HG03175 (cell line): ENCODE data around the gene CERS4.
"Not testable (repeated sequence)": the region's sequence is repeated elsewhere in the genome, so short reads cannot be mapped to it uniquely, and the experiment has no call there.

ENCODE experiments used
- ATAC-seq: cut with Tn5 transposase; IDR thresholded peaks from one replicate; pipeline ENCODE4 v1.9.1; 2021; ENCODE audit warnings: mild to moderate bottlenecking, moderate library complexity; ENCODE audit not compliant: unreplicated experiment

Gene CERS4

DNA sequence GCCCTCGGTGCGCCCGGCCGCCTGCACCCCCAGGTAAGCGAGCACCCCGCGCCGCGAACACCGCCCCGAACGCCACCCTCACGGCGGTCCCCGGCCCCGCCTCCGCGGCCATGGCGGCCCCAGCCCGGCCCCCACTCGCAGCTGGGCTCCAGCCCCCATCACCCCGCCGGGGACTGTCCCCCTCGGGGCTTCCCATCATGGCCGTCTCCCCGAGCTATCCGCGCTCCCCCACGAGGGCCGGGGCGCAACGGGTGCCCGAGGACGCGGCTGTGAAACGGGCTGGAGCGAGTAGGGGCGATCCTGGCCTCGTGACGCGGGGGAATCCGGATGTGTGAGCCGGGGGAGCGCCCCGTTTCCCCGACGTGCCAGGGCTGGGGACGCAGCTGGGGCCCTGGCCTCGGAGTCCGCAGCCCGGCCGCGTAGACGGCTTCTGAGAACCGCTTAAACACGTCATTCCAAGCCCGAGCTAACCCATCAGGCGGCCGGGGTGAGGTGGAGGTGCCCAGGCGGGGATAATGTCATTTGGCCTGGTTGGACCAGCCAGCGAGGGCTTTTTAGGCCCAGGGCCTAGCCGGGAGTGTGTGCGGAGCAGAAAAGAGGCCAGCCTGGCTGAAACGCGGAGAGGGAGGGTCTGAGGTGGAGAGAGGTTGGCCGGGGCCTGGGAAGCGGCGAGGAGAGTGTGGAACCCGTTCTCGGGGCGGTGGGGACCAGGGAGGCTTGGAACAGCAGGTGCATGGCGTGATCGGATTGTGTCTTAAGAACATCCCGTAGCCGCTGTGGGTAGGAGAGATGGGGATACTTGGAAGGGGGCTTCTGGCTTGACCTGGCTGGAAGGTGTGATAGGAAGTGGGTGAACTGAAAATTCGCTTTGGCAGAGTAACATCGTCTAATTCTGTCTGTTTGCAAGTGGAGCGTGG is 550 bp downstream of the CERS4 start:
- ATAC-seq = peak; percentile 62

DNA sequence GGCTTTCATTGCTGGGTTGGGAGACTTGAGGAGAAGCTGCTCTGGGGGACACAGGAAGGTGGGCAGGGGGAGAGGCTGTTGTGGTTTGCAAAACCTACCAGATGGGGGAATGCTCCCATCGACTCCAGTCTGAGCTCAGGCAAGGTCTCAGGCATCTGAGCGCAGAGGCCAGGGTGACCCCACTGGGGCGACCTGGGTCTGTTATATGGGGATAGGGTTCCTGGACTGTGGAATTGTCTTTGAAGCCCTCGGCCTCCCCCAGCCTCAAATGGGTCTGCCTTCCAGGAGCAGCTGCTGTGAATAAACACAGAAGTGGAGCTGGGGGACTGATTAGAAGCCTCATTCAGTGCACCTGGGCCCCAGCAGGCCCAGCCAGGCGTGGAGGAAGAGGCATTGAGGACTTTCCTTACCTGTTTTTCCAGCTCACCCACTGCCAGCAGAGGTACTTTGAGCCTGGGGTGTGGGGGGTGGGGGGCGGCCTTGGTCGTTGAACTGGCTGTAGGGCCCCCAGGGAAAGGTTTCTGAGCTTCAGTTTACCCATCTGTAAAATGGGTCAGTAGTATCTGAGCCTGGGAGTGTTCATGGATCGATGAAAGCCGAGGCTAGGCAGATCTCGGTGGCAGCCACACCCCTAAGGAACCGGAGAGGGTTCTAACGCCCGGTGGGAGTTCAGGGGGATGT is 1.4 kb downstream of the CERS4 start:
- ATAC-seq = no peak

GRCh38 chr19:8212212-8212611 is 3.0 kb downstream of the CERS4 start:
- ATAC-seq = no peak

- ATAC-seq = no peak
Observed at GRCh38 chr19:8212916-8213315, 3.7 kb downstream of the CERS4 start.

DNA sequence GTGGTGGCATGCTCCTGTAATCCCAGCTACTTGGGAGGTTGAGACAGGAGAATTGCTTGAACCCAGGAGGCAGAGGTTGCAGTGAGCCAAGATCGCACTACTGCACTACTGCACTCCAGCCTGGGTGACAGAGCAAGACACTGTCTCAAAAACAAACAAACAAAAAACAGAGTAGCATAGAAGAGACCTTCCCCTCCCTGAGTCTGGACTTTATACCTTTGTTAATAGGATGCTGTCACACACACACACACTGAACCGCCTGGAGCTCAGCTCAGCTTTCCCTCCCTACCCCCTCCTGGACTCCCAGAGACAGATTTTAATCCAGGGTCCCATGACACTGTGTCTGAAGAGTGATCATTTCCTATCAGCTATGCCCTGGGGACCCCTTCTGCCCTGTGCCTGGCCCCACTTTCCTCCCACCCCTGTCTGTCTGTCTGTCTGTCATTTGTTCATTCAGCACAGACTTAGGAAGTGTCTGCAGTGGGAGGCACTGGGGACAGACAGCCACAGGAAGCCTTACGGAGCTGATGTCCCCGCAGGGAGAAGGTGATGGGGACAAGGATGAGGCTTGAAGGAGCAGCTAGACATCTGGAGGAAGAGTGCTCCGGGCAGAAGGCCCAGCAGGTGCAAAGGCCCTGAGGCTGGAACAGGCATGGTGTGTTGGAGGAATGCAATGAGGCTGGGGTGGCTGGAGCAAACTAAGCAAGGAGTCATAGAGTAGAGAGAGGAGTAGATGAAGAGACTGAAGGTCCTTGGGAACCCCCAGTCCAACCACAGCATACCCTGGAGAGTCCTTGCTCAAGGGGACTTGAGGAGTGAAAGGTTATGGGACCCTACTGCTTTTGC is 4.9 kb downstream of the CERS4 start:
- ATAC-seq = no peak

- no peak for ATAC-seq
Observed at GRCh38 chr19:8214802-8215201, 5.6 kb downstream of the CERS4 start.

- no peak for ATAC-seq
Observed at GRCh38 chr19:8215783-8216182, 6.6 kb downstream of the CERS4 start.

GRCh38 chr19:8216357-8216756 is 7.2 kb downstream of the CERS4 start:
- no peak for ATAC-seq

DNA sequence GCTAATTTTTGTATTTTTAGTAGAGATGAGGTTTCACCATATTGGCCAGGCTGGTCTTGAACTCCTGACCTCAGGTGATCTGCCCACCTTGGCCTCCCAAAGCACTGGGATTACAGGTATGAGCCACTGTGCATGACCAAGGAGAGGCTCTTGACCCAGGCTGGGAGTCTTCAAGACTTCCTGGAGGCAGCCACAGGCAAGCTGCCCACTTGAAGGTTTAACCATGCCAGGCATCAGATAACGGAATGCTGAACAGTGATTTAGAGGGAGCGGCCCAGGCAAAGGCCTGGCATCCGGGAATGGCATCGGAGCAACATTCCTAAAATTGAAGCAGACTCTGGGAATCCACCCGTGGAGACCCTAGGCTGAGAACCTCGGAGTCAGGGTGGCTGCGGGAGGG is 9.0 kb downstream of the CERS4 start:
- ATAC-seq = not testable (repeated sequence)

GRCh38 chr19:8220481-8220880 is 11.3 kb downstream of the CERS4 start:
- no peak for ATAC-seq

DNA sequence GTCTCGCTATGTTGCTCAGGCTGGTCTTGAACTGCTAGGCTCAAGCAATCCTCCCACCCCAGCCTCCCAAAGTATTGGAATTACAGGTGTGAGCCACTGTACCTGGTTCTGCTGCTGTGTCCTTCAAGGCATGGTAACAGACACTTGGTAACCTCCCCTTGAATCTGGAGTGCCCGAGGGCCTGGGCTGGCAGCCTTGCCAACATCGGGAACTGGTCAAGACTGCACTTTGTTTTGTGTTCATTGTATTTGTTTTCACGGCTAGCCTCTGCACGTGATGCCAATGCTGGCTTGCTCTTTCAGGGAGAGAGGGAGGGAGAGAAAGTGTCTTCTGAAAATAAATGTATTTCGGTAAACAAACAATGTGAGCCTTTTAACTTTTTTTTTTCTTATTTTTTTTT is 12.0 kb downstream of the CERS4 start:
- ATAC-seq = no peak

DNA sequence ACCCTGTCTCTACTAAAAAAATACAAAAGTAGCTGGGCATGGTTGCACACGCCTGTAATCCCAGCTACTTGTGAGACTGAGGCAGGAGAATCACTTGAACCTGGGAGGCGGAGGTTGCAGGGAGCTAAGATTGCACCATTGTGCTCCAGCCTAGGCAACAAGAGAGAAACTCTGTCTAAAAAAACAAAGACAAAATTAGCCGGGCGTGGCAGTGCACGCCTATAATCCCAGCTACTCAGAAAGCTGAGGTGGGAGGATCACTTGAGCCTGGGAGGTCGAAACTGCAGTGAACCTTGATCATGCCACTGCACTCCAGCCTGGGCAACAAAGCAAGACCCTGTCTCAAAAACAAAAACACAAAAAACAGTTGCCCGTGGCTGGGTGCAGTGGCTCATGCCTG is 14.3 kb downstream of the CERS4 start:
- ATAC-seq = not testable (repeated sequence)

DNA sequence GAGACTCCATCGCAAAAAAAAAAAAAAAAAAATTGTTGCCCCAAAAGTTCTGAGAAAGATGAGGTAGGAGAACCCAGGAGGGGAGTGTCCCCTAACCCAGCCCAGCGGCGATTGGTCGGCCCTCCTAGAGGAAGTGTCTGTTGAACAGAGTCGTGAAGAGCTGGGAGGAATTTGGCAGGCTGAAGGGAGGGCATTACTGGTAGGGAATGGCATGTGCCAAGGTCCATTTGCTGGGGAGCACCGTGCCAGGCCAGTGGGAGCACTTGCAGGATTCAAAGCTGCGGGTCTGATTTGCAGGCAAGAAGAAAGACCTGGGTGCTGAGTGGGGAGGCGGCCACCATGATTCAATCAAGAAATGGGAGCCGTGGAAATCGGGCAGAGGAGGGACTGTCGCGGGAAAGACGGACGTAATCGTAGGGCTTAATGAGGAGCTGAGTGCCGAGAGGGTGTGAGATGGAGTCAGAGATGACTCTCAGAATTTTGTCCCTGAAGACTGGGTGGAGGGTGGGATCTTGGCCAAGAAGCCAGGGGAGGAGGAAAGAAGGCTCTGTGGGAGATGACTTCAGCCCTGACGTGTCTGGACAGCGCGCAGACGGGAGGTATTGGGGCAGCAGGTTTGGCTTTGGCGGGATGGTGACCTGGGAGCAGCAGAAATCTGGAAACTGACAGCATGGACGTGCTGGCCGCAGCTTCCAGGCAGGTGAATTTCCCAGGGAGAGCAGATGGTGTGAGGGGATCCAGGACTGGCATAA is 15.4 kb downstream of the CERS4 start:
- ATAC-seq = no peak

- no peak for ATAC-seq
Observed at GRCh38 chr19:8231073-8231604, 22.0 kb downstream of the CERS4 start.

DNA sequence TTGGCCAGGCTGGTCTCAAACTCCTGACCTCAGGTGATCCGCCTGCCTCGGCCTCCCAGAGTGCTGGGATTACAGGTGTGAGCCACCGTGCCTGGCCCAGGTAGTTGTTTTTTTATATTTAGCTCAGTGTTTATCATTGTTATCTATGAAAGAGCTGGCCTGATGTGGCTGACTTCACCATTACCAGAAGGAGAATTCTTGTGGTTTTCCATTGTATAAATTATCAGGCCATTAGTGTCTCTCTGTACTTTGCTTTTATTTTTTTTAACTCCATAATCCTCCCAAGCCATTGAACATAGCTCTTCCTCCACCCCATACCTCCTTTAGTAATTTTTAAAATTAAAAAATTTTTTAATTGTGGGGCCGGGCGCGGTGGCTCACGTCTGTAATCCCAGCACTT is 24.2 kb downstream of the CERS4 start:
- ATAC-seq = no peak

DNA sequence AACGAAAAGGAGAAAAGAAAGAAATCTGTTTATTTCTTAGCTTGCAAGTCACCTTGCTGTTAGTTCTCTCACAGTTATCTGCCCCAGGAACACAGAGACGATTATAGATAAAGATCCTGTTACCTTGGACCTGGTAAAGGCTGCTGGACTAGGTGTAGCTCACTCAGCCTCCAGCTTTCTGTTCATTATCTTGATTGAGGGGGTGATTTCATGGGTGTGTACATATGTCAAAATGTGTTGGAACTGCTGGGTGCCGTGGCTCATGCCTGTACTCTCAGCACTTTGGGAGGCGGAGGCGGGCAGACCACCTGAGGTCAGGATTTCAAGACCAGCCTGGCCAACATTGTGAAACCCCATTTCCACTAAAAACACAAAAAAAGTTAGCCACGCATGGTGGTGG is 27.9 kb downstream of the CERS4 start:
- no peak for ATAC-seq

GRCh38 chr19:8238251-8238650 is 29.1 kb downstream of the CERS4 start:
- no peak for ATAC-seq

- no peak for ATAC-seq
Observed at GRCh38 chr19:8239528-8240273, 30.5 kb downstream of the CERS4 start.
